ENCODE data around the gene SLC9A8. TPM values are rescaled to one million over a fixed set of nuclear protein-coding genes. Genes with fewer than 3 reads are reported as not detected.

The SLC9A8 gene
- total RNA-seq, 1 donor from 2014 or later = 5.2 TPM

DNA sequence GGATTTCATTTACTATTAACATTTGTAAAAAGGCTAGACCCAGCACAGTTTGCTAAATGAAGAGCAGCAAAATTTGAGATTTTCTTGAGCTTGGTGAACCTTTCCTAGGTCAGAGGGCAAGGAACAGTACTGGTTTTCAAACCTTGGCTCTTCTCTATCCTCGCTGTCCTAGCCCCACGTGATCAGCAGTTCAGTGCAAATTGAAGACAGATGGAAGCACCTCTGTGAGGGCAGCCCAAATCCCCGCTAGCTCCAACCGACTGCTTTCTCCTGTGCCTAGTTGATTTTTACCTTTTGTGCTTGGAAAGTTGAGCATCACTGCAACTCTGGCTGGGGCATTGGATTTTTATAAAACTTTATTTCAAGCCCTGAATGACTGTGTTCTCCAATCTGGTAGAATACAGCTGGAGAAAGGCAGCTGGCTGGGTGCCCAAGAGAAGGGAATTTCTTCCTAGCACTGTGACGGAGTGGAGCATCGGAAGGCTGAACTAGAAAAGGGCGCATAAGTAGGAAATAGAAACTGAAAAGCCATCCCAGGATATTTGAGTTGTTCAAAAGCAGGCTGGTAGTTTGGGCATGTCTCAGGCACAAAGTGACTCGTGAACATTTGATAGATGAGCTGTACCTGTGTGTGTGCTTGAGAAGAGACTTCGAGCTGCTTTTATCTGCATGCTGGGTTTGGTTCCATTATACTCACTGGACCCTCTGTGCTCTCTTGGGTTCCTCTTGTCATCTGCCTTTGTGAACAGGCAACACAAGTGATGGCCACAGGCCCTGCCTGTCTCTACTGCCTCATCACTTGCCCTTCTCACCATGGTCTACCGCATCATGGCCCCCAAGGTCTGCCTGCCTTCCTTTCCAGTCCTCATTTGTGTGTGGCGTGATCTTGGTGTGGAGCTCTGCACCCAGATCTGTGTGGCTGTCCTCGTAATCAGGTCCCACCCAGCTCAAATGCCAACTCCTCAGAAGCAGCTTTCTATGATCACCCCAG is 125.8 kb downstream of the SLC9A8 start:
- H3K4me3 Mint-ChIP-seq (ENCODE audit: unreplicated experiment) = peak overlapping the region; percentile 52
- peak overlapping the region; percentile 91 for H3K27ac Mint-ChIP-seq (ENCODE audit: unreplicated experiment)
- H3K36me3 Mint-ChIP-seq (ENCODE audit: low read depth) = peaks cover 4% of the 10 kb centered on the region
- H3K27me3 Mint-ChIP-seq (ENCODE audit: low read depth) = no peaks in the 10 kb centered on the region
- H3K4me1 Mint-ChIP-seq (ENCODE audit: low read depth) = peaks cover 33% of the 10 kb centered on the region
- no peaks in the 10 kb centered on the region for H3K9me3 Mint-ChIP-seq (ENCODE audit: low read depth)
- TF ChIP-seq, protein P1, sequence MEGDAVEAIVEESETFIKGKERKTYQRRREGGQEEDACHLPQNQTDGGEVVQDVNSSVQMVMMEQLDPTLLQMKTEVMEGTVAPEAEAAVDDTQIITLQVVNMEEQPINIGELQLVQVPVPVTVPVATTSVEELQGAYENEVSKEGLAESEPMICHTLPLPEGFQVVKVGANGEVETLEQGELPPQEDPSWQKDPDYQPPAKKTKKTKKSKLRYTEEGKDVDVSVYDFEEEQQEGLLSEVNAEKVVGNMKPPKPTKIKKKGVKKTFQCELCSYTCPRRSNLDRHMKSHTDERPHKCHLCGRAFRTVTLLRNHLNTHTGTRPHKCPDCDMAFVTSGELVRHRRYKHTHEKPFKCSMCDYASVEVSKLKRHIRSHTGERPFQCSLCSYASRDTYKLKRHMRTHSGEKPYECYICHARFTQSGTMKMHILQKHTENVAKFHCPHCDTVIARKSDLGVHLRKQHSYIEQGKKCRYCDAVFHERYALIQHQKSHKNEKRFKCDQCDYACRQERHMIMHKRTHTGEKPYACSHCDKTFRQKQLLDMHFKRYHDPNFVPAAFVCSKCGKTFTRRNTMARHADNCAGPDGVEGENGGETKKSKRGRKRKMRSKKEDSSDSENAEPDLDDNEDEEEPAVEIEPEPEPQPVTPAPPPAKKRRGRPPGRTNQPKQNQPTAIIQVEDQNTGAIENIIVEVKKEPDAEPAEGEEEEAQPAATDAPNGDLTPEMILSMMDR (IDR thresholded peaks at IDR 0.05) = no peak
- DNase-seq (ENCODE audit: low spot score) = peak; percentile 32

DNA sequence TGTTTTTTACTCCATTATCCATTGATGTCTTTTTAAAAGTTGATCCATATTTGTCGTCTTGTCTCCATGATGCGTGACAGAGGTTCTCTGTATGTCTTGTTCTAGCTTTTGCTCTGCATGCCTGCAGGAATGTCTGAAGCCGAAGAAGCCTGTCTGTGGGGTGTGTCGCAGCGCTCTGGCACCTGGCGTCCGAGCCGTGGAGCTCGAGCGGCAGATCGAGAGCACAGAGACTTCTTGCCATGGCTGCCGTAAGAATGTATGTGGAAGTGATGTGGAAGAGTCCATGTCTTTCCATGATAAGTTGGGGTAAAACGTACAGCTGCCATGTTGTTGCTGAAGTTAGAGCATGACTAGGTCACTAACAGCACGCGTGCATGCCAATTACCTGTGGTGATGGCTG is 128.8 kb downstream of the SLC9A8 start:
- Mint-ChIP-seq H3K9me3 (ENCODE audit: low read depth) (no peaks in the 10 kb centered on the region), H3K4me1 (ENCODE audit: low read depth) (peaks cover 33% of the 10 kb centered on the region), H3K27ac (ENCODE audit: unreplicated experiment) (no peak overlapping the region), H3K4me3 (ENCODE audit: unreplicated experiment) (no peak overlapping the region), H3K27me3 (ENCODE audit: low read depth) (no peaks in the 10 kb centered on the region), H3K36me3 (ENCODE audit: low read depth) (peaks cover 7% of the 10 kb centered on the region)
- no peak for DNase-seq (ENCODE audit: low spot score)
- TF ChIP-seq, protein P1 (IDR thresholded peaks at IDR 0.05) = no peak

Other genes starting within 250 kb of the SLC9A8 start
- gene PTGIS, start 244.7 kb upstream of the SLC9A8 start, total RNA-seq = 88.7 to 165 TPM (median 91.5 TPM) in 3 replicates
- gene B4GALT5, start 99.0 kb upstream of the SLC9A8 start, total RNA-seq = 54.2 to 56.1 TPM (median 55.0 TPM) in 3 replicates
- gene SPATA2, start 102.7 kb downstream of the SLC9A8 start, total RNA-seq = 5.6 to 6.5 TPM (median 5.9 TPM) in 3 replicates
- gene RNF114, start 123.6 kb downstream of the SLC9A8 start, total RNA-seq = 45.4 to 49.5 TPM (median 46.2 TPM) in 3 replicates
- gene SNAI1, start 170.2 kb downstream of the SLC9A8 start, total RNA-seq = 4.9 to 15.1 TPM (median 6.1 TPM) in 3 replicates